ENCODE measurements around the gene C1QTNF9B.

Gene C1QTNF9B

DNA sequence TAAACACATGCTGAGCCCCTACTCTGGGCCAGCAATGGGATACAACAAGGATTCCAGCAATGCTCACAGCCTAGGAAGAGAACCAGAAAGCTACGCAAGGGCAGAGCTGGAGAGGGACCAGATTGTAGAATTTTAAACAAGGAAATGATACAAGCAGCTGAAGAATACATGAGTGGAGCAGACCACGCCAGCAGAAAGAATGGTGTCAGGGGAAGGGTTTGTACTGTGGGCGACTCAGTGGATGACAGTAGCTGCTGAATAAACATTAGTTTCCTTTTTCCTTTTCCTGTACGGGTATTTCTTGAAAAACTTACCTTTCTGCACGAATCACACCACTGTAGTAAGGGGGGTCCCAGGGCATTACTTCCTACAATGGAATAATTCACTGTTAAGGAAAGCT lies 38.8 kb downstream of the C1QTNF9B start:
- DNase-seq (ENCODE audit: low spot score): no peak

DNA sequence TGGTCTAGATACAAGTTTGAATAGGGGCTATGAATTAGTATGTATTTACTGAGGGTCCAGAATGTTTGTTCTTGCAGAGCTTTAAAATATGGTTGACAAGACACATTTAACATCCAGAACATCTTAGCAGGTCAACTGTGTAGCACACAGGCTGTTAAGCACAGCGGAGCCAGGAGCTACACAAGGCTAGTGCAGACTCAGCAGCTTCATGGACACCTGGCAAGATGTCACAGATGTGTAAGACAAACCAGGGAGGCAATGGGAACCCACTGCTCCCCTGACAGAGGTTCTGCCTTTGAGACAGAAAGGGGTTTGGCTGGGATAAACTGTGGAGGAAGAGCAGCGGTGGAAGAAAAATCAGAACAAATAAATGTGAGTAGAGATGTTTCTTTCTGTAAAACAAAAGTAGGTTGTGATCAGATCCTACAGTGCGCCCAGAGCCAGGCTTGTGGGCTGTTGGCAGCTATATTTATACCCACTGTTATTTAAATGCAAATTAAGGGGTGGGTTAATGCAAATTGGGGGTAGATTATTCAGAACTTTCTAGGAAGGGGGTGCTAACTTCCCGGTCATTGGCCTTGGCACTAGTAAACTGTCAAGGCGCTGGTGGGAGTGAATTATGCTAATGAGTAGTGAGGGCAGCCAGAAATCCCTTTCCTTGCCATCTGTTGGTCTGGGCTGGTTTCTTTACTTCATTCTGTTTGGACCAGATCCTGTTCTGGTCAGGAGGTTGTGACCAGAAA lies 41.1 kb downstream of the C1QTNF9B start:
- DNase-seq (ENCODE audit: low spot score): no peak

DNA sequence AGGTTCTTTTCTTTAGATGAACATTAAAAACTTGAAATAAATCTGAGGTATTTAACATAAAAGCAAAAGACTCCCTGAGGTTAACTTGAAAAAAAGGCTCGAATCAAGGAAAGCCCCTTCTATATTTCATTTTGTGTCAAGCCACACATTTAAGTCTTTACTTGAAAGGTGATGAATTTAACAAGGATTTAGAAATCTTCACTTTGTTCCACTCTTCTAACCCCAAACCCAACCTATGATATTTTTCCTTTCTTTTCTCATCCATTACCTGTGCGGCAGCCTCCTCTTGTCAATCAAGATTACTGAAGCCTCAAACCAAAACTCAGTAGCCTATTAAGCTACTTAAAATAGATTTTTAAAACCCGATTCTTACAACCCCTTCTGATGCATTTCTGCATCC lies 41.9 kb downstream of the C1QTNF9B start:
- DNase-seq (ENCODE audit: low spot score): no peak

DNA sequence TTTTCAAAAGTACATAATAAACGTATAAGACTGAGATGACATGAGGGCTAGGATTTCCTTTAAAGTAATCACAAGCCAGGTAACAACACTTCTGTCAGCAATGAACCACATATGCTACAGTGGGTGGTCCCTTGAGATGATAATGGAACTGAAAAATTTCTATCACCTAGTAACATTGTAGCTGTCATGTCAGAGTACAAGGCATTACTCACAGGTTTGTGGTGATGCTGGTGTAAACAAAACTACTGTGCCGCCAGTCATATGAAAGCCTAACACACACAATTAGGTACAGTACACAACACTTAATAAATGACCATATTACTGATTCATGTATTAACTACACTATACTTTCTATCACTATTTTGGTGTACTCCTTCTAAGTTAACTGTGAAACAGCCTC lies 45.0 kb downstream of the C1QTNF9B start:
- no peak for DNase-seq (ENCODE audit: low spot score)

DNA sequence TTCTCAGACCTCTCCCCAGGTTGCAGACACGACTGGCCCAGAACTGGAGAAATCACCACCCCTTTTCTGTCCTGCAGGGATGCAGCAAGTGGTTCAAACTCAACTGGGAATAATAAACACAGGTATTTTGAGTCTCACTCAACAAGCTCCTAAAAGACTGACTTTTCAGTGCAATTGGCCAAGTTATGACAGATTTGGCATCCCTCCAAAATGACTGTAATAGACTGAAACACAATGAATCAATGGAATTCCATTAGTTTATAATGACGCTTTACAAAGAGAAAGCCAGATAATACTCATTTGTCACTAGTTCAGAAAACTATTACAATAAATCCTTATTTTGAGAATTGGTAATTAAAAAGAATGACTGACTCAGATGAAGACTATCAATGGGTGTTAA lies 46.2 kb downstream of the C1QTNF9B start:
- no peak for DNase-seq (ENCODE audit: low spot score)

DNA sequence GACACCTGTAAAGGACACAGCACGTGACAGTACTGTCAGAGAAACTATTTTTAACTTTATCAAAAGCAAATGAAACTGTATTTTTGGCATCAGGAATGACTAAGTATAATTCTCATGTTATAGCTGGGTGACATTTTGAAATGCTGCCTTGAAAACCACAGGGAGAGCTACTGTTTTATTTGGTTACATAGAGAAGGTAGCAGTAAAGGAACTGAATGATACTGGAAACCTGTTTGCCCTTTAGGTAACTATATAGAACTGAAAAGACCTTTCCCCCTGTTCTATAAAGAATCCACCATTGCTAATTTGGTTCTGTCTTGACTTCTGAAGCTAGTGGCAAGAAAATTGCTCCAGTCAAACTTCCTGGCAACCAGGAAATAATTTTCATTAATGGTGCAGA lies 47.2 kb downstream of the C1QTNF9B start:
- no peak for DNase-seq (ENCODE audit: low spot score)

DNA sequence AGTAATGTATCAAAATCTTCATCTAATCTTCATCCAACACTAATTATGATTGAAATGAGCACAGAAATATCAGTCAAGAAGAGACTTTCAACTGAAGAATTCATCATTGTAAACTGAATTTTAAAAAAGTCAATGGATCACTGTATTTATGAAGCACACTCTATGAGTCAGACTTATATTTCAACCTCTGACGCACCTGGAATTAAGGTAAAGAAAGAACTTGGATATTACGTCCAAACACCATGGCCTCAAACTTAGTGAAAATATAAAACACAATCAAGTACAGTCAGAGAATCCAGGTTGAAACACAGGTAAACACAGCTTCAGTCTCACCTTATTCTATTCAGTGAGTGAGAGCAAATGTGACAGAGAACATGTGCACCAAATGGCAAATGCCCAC lies 47.6 kb downstream of the C1QTNF9B start:
- no peak for DNase-seq (ENCODE audit: low spot score)

DNA sequence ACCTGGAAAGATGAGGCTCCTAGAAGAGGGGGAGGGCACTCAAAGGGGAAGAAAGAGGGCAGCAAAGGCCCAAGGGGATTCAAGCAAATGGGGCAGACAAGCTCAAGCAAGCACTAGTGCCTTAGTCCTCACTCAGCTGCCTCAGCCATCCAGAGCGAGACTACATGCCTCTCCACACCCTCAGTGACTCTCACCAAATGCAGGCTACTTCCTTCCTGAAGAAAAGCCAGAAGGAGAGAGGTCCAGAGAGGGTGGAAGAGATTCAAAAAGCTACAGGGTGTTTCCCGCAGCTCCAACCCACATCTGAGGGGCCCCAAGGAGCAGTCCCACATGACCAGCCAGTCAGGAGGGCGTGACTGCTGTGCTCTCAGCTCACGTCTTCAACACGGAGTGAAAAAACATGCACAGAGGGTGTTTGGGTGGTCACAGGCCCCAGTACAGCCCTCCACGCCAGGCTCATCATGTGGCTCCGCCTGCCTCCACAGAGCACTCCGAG lies 48.6 kb downstream of the C1QTNF9B start:
- DNase-seq (ENCODE audit: low spot score): no peak

DNA sequence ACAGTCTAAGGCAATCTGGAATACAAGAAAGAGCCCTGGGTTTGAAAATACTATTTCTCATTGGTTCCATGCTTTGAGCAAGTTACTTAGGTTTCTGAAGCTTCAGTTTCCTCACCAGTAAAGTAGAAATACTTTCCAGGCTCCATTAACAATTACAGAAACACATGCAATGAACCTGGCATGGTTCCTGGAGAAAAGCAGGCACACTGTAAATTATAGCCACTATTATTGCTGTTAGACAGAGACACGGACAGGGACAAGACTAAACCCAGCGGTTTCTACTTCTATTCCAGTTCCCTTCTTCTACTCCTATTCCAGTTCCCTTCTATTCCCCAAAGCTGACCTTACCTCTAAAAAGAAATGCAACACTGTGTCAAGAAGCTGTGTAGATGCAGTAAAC lies 49.3 kb downstream of the C1QTNF9B start:
- no peak for DNase-seq (ENCODE audit: low spot score)

DNA sequence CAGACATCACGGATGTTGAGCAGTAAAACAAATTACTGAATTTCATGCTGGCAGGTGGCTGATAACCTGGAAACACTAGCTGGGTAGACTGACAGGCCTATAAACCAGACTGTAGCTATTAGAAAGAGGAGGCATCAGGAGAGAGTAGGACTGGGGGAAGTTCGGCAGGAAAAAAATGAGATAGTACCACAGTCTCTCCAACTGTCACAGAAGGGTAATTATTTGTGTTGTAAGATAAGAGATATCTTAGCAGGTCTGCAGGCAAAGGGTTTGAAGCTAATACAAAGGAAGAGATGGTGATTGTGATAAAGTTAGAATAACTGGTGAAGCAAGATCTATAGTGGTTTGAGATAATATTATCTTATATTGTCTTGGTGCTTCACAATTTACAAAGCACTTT lies 49.8 kb downstream of the C1QTNF9B start:
- DNase-seq (ENCODE audit: low spot score): no peak

DNA sequence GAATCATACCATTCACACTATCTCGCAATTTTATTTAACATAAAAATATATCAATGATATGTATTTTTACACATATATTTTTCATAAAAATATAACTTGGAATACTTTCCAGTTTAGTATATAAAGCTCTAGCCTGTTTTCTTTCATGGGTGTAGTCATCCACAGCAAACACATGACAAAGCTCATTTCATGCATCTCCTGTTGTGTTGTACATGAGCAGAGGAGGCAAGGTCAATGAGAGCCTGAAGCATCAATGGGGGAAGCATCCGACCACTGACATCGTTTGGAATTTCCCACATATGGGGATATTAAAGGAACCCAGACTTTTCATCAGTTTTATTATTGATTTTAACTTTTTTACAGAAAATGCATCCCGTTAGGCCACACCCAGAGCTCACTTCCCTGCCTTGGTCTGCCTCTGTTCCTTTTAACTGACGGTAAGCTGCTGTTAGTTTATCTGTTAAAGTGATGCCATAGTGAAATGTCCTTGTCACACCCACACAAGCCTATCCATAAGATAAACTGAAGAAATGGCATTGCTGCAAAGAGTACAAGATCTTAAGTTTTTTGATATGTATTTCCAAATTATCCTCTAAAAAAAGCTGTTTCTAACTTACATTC lies 52.1 kb downstream of the C1QTNF9B start:
- DNase-seq (ENCODE audit: low spot score): no peak

DNA sequence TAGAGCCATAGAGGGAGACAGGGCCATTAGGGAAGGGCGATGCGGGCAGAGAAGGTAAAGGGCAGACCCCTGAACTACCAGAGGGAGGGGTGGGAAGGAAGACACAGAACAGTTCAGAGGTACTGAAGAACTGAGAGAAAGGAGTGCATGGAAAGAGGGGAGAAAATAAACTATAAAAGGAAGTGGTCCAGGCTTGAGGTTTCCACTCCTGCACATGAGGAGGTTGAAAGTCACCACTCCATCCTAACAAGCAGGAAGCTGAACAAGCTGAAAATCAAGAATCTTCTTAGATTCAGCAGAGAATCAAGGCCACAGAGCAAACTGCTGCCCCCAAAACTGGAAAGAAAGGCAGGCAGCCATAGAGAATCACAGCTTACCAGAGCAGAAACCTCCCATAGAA lies 53.2 kb downstream of the C1QTNF9B start:
- no peak for DNase-seq (ENCODE audit: low spot score)

DNA sequence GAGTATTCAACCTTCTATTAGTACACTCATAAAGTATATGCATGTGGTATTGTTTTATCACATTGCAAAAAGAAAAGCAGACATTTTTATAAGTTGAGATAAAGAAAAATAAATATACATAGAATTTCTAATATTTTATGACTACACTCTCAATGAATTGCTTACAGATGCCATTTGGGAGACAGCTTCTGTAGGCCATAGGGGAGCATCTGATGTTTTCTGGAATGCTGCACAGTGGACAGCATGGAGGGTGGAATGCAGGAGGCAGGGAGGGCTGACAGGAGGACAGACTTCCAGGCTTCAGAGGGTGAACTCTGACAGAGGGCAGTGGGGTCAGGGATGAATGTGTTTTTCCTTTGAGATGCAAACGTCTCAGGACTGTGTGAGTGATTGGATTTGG lies 53.9 kb downstream of the C1QTNF9B start:
- no peak for DNase-seq (ENCODE audit: low spot score)

DNA sequence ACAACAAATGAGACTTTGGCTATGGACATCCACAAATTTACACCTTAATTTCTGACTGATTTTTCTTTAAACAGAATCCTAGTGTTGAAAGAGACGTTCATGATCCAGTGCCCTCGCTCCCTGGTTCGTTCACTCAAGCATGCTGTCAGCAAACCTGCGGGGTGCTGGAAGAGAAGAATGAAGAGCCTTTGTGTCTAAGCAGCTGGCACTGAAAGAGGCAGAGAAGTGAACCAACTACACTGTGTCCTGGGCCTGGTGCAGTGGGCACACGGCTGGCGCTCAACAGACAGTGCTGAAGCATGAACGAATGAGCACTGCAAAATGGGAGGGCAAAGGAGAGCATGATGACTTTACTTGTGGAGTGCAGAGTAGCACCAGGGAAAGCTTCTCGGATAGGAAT lies 54.9 kb downstream of the C1QTNF9B start:
- no peak for DNase-seq (ENCODE audit: low spot score)
